CD4-positive, alpha-beta memory T cell (primary cell): ENCODE measurements around the gene ARID1A. TPM values are rescaled to one million over a fixed set of nuclear protein-coding genes. Genes with fewer than 3 reads are reported as not detected.

ENCODE experiments used
- CTCF ChIA-PET: fragments of 350-600 bp; sonication (Branson Sonifier 250); formaldehyde crosslinking; loops from one replicate; lab custom pipeline; 2021; ENCODE audit warnings: inconsistent platforms; ENCODE audit not compliant: partially characterized antibody; lab: Charles Lee
- POLR2A ChIA-PET: fragments of 350-600 bp; sonication (Branson Sonifier 250); formaldehyde crosslinking; loops from one replicate; lab custom pipeline; 2021; ENCODE audit not compliant: partially characterized antibody; lab: Charles Lee
- DNase-seq, 5 donors: peaks; one replicate each; pipeline versions ENCODE4 v3.0.0 to v3.0.0-alpha.2; 2020 to 2022; ENCODE audit warnings: mixed read lengths in 1 of 5
- H3K27ac ChIP-seq: one replicate; pipeline ENCODE4 v1.7.0; 2013; ENCODE audit warnings: low read depth, low read length
- H3K27me3 ChIP-seq: 2 replicates; pipeline ENCODE4 v1.7.0; 2013; ENCODE audit warnings: mild to moderate bottlenecking, low read length, moderate library complexity; ENCODE audit not compliant: insufficient read depth
- H3K36me3 ChIP-seq: 2 replicates; pipeline ENCODE4 v1.7.0; 2013; ENCODE audit warnings: mild to moderate bottlenecking, low read length, moderate library complexity; ENCODE audit not compliant: insufficient read depth
- H3K4me1 ChIP-seq: 2 replicates; pipeline ENCODE4 v1.7.0; 2013; ENCODE audit warnings: mild to moderate bottlenecking, low read length, moderate library complexity; ENCODE audit not compliant: insufficient read depth
- H3K4me3 ChIP-seq, 2 donors: one replicate each; pipeline ENCODE4 v1.7.0; 2013; ENCODE audit warnings: low read length in 2 of 2, mild to moderate bottlenecking in 1 of 2
- H3K9me3 ChIP-seq, 2 donors: one replicate each; pipeline ENCODE4 v1.7.0; 2013; ENCODE audit warnings: low read length in 2 of 2, control low read depth in 1 of 2; ENCODE audit not compliant: control insufficient read depth in 1 of 2
- H3K27ac Mint-ChIP-seq, 7 donors: one replicate each; pipeline ENCODE4 v1.8.0; 2020 to 2021; ENCODE audit warnings: mixed read lengths in 7 of 7, mild to moderate bottlenecking in 6 of 7, inconsistent platforms in 3 of 7, moderate library complexity in 3 of 7
- H3K27me3 Mint-ChIP-seq, 2 donors: one replicate each; pipeline ENCODE4 v1.8.0; 2020 to 2021; ENCODE audit warnings: mixed read lengths in 2 of 2
- H3K36me3 Mint-ChIP-seq, 2 donors: one replicate each; pipeline ENCODE4 v1.8.0; 2020 to 2021; ENCODE audit warnings: mixed read lengths in 2 of 2, inconsistent platforms in 1 of 2, mild to moderate bottlenecking in 1 of 2
- H3K4me1 Mint-ChIP-seq, 4 donors: one replicate each; pipeline ENCODE4 v1.8.0; 2020 to 2021; ENCODE audit warnings: mixed read lengths in 4 of 4, mild to moderate bottlenecking in 1 of 4
- H3K4me3 Mint-ChIP-seq, 8 donors: one replicate each; pipeline ENCODE4 v1.8.0; 2020 to 2021; ENCODE audit warnings: mixed read lengths in 8 of 8, mild to moderate bottlenecking in 7 of 8, moderate library complexity in 6 of 8, inconsistent platforms in 3 of 8
- H3K9me3 Mint-ChIP-seq, 8 donors: one replicate each; pipeline ENCODE4 v1.8.0; 2020 to 2021; ENCODE audit warnings: mixed read lengths in 8 of 8, mild to moderate bottlenecking in 5 of 8, inconsistent platforms in 3 of 8, moderate library complexity in 1 of 8
- intact Hi-C: fragments of 100-400 bp; cut with micrococcal nuclease; formaldehyde crosslinking; loops from one replicate; pipeline ENCODE4 v1.15.1; 2023
- polyA plus RNA-seq, 2 donors: library from polyadenylated mRNA; unstranded; fragments of 300-500 nt; fragmentation: Illumina TruSeq; gene quantifications; one replicate each; pipeline ENCODE4 v1.2.3, GENCODE V29; 2021
- total RNA-seq, 2 experiments: library from RNA; stranded (reverse); gene quantifications; one replicate each; pipeline ENCODE4 v1.2.3, GENCODE V29; 2021

Gene ARID1A
- total and polyA plus RNA-seq, 4 experiments from 2014 or later: 4.2 to 127 (median 71.2) TPM

- H3K4me1 ChIP-seq: peaks cover 96% of the 10 kb centered on the region
- POLR2A ChIA-PET: interaction anchor here (1.4 to 5.4 kb wide), 4 partner anchors 13 to 25 kb away, joined by 4 to 29 read pairs (median 8); partner anchors contain the start of gene ARID1A
- H3K9me3 ChIP-seq: no peaks in the 10 kb centered on the region
- peak overlapping the region in 5 of 8 donors; percentile 13 to 56 (median 22) for H3K4me3 Mint-ChIP-seq
- CTCF ChIA-PET: interaction anchor here (2.4 kb wide), 1 partner anchor 26 kb away, joined by 6 read pairs; no protein-coding TSS in a partner anchor
- no peak overlapping the region for H3K27ac ChIP-seq
- no peak for DNase-seq
- peaks cover 68 to 93% (median 82%) of the 10 kb centered on the region in 4 donors for H3K4me1 Mint-ChIP-seq
- no peaks in the 10 kb centered on the region for H3K27me3 Mint-ChIP-seq
- intact Hi-C loops: no loop called here
- H3K27ac Mint-ChIP-seq: peak overlapping the region in 6 of 7 donors; percentile 0 to 87 (median 56)
- no peaks in the 10 kb centered on the region for H3K9me3 Mint-ChIP-seq
- no peak overlapping the region for H3K4me3 ChIP-seq
- peaks cover 6 to 52% of the 10 kb centered on the region in 2 donors for H3K36me3 Mint-ChIP-seq
- H3K36me3 ChIP-seq: no peaks in the 10 kb centered on the region
- no peaks in the 10 kb centered on the region for H3K27me3 ChIP-seq
Observed at GRCh38 chr1:26717017-26717491, 21.2 kb downstream of the ARID1A start.

- no peaks in the 10 kb centered on the region for H3K36me3 ChIP-seq
- H3K27me3 Mint-ChIP-seq: no peaks in the 10 kb centered on the region
- POLR2A ChIA-PET: interaction anchor here (5.4 kb wide), 1 partner anchor 21 kb away, joined by 29 read pairs; the partner anchor contains the start of gene ARID1A
Observed at GRCh38 chr1:26719205-26719604, 23.4 kb downstream of the ARID1A start.

GRCh38 chr1:26721669-26722355 lies 26.0 kb downstream of the ARID1A start:
- Histone ChIP-seq H3K4me3 (no peak overlapping the region), H3K9me3 (no peaks in the 10 kb centered on the region), H3K36me3 (no peaks in the 10 kb centered on the region), H3K27me3 (no peaks in the 10 kb centered on the region), H3K27ac (no peak overlapping the region), H3K4me1 (peaks cover 96% of the 10 kb centered on the region)
- H3K27ac Mint-ChIP-seq: peak overlapping the region; percentile 15 to 85 (median 67)
- peaks cover 77 to 94% (median 84%) of the 10 kb centered on the region in 4 donors for H3K4me1 Mint-ChIP-seq
- intact Hi-C loops: loop anchor here (2.0 kb wide), 3 partner anchors 15 to 67 kb away; no protein-coding TSS in a partner anchor
- H3K36me3 Mint-ChIP-seq: peaks cover 0 to 24% of the 10 kb centered on the region in 2 donors
- POLR2A ChIA-PET: interaction anchor here (1.1 to 5.0 kb wide), 5 partner anchors 12 to 66 kb away, joined by 3 to 46 read pairs (median 3); partner anchors contain the start of genes ARID1A and PIGV
- CTCF ChIA-PET: interaction anchor here (1.2 to 3.4 kb wide), 4 partner anchors 18 to 67 kb away, joined by 3 to 20 read pairs (median 6); no protein-coding TSS in a partner anchor
- peak in 4 of 5 donors; percentile 27 to 53 (median 38) for DNase-seq
- no peaks in the 10 kb centered on the region for H3K9me3 Mint-ChIP-seq
- H3K4me3 Mint-ChIP-seq: peak overlapping the region in 7 of 8 donors; percentile 29 to 89 (median 60)
- no peaks in the 10 kb centered on the region for H3K27me3 Mint-ChIP-seq

More at GRCh38 chr1:26719205-26719604, 23.4 kb downstream of the ARID1A start:
- peaks cover 0 to 36% of the 10 kb centered on the region in 2 donors for H3K36me3 Mint-ChIP-seq
- Histone ChIP-seq H3K27me3 (no peaks in the 10 kb centered on the region), H3K4me3 (no peak overlapping the region), H3K27ac (no peak overlapping the region), H3K4me1 (peaks cover 96% of the 10 kb centered on the region), H3K9me3 (no peaks in the 10 kb centered on the region)
- H3K4me1 Mint-ChIP-seq: peaks cover 78 to 93% (median 86%) of the 10 kb centered on the region in 4 donors
- CTCF ChIA-PET: interaction anchor here (0.7 kb wide), 1 partner anchor 26 kb away, joined by 3 read pairs; no protein-coding TSS in a partner anchor
- peak overlapping the region in 6 of 7 donors; percentile 16 to 83 (median 58) for H3K27ac Mint-ChIP-seq
- peak overlapping the region in 1 of 8 donors; percentile 33 for H3K4me3 Mint-ChIP-seq
- H3K9me3 Mint-ChIP-seq: no peaks in the 10 kb centered on the region
- intact Hi-C loops: no loop called here
- no peak for DNase-seq

DNA sequence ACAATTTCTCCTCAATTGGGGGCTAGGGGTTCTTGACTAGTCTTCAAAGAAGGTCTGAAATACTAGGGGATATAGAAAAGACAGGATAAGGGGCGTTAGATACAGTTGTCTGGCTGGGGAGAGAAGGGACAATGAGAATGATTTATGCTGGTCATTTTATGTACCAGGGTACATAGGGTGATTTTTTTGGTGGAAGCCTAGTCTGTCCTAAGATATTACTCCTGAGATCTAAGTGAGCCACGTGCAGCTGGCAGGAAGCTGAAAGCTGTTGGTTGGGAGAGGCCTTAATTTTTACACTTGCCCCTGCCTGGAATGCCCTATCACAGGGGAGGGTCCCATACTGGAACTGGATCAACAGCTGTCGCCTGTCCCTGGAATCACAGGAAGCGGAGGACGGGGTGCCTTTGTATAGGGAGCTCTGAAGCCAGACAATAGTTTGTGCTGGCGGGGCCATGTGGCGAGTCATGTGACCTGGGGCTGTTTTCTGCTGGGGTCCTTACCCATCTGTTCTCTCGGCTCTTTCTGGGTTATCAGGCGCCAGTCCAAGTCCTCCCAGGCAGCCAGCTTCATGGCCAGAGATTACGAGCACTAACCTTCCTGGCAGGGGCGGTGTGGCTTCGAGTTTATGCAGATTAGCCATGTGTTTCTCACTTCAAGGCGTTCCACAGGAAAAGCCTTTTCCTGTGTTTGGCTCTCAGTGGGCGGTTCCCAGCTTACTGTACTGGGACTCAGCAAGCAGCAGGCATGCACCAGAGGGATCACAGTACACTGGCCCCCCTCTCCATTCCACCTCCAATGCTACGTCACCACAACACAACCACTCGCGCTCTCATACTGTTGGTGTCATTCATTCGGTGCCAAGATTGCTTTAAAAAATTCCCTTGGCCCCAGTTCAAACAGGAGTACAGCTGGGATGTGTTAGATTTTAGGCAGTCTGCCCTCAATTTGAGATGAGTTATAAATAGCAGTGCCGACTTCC lies 27.5 kb downstream of the ARID1A start:
- intact Hi-C loops: loop anchor here (2.0 kb wide), 3 partner anchors 15 to 65 kb away; no protein-coding TSS in a partner anchor
- Histone ChIP-seq H3K4me1 (peaks cover 96% of the 10 kb centered on the region), H3K4me3 (peak overlapping the region in 1 of 2 donors; percentile 44), H3K27ac (peak overlapping the region; percentile 23), H3K36me3 (no peaks in the 10 kb centered on the region), H3K27me3 (no peaks in the 10 kb centered on the region), H3K9me3 (no peaks in the 10 kb centered on the region)
- Mint-ChIP-seq H3K27ac (peak overlapping the region; percentile 62 to 92 (median 78)), H3K4me3 (peak overlapping the region; percentile 44 to 87 (median 74)), H3K4me1 (peaks cover 77 to 94% (median 84%) of the 10 kb centered on the region in 4 donors), H3K9me3 (no peaks in the 10 kb centered on the region), H3K36me3 (peaks cover 0 to 15% of the 10 kb centered on the region in 2 donors), H3K27me3 (no peaks in the 10 kb centered on the region)
- DNase-seq: peak; percentile 25 to 81 (median 31)
- POLR2A ChIA-PET: interaction anchor here (0.8 to 5.0 kb wide), 10 partner anchors 17 to 65 kb away, joined by 3 to 46 read pairs (median 4); partner anchors contain the start of genes ARID1A and PIGV
- CTCF ChIA-PET: interaction anchor here (0.8 to 3.4 kb wide), 11 partner anchors 9 to 124 kb away, joined by 3 to 20 read pairs (median 4); no protein-coding TSS in a partner anchor

DNA sequence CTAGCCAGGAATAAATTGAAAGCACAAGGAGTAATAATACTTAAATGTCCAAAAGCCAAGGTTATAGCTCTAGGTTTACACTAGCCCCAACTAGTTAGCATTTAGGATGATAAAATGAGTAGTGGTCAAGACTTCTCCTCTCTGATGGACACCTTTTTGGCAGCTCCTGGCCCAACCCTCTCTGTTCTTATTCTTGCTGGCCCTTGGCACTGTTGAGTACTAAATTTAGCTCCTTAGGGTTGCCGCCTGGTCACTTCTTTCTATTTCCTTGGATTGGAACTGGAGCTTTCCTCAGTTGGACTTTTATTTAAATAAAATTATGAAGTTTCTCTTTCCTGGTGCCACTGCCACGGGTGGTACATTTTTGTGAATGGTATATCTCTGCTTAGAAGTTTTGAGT lies 28.3 kb downstream of the ARID1A start:
- Mint-ChIP-seq H3K27ac (peak overlapping the region; percentile 29 to 91 (median 76)), H3K9me3 (no peaks in the 10 kb centered on the region), H3K4me1 (peaks cover 76 to 94% (median 83%) of the 10 kb centered on the region in 4 donors), H3K36me3 (peaks cover 0 to 13% of the 10 kb centered on the region in 2 donors), H3K27me3 (no peaks in the 10 kb centered on the region), H3K4me3 (peak overlapping the region in 7 of 8 donors; percentile 28 to 87 (median 55))
- Histone ChIP-seq H3K27me3 (no peaks in the 10 kb centered on the region), H3K36me3 (no peaks in the 10 kb centered on the region), H3K27ac (no peak overlapping the region), H3K4me3 (no peak overlapping the region), H3K9me3 (no peaks in the 10 kb centered on the region), H3K4me1 (peaks cover 96% of the 10 kb centered on the region)
- ChIA-PET CTCF (interaction anchor here (0.8 to 3.4 kb wide), 11 partner anchors 10 to 125 kb away, joined by 3 to 20 read pairs (median 3); no protein-coding TSS in a partner anchor), POLR2A (interaction anchor here (0.8 to 5.0 kb wide), 9 partner anchors 16 to 64 kb away, joined by 3 to 46 read pairs (median 5); partner anchors contain the start of genes ARID1A and PIGV)
- intact Hi-C loops: no loop called here
- no peak for DNase-seq

- no peaks in the 10 kb centered on the region for H3K9me3 Mint-ChIP-seq
- no peaks in the 10 kb centered on the region for H3K27me3 Mint-ChIP-seq
- intact Hi-C loops: no loop called here
- POLR2A ChIA-PET: interaction anchor here (2.7 to 5.0 kb wide), 4 partner anchors 19 to 63 kb away, joined by 19 to 46 read pairs (median 22); partner anchors contain the start of genes ARID1A and PIGV
- Histone ChIP-seq H3K36me3 (peaks cover 6% of the 10 kb centered on the region), H3K4me1 (peaks cover 94% of the 10 kb centered on the region), H3K4me3 (no peak overlapping the region), H3K9me3 (no peaks in the 10 kb centered on the region), H3K27me3 (no peaks in the 10 kb centered on the region), H3K27ac (no peak overlapping the region)
- CTCF ChIA-PET: interaction anchor here (1.0 to 3.4 kb wide), 7 partner anchors 10 to 123 kb away, joined by 3 to 20 read pairs (median 3); no protein-coding TSS in a partner anchor
- H3K27ac Mint-ChIP-seq: peak overlapping the region; percentile 35 to 91 (median 76)
- peaks cover 1 to 17% of the 10 kb centered on the region in 2 donors for H3K36me3 Mint-ChIP-seq
- no peak for DNase-seq
- peak overlapping the region in 6 of 8 donors; percentile 18 to 87 (median 36) for H3K4me3 Mint-ChIP-seq
- H3K4me1 Mint-ChIP-seq: peaks cover 75 to 100% (median 85%) of the 10 kb centered on the region in 4 donors
Observed at GRCh38 chr1:26724926-26725325, 29.1 kb downstream of the ARID1A start.
